GM19397 (cell line): ENCODE data around the gene DCBLD1.
"Not testable (repeated sequence)": the region's sequence is repeated elsewhere in the genome, so short reads cannot be mapped to it uniquely, and the experiment has no call there.

Experiments
- ATAC-seq: cut with Tn5 transposase; IDR thresholded peaks from one replicate; pipeline ENCODE4 v1.9.1; 2021; ENCODE audit warnings: mild to moderate bottlenecking, moderate library complexity; ENCODE audit not compliant: unreplicated experiment

DCBLD1 gene

GRCh38 chr6:117482240-117483003 is at the start of gene DCBLD1:
TSS of gene DCBLD1 (plus strand) at chr6:117482674. CDS start at chr6:117482782, 108 bp downstream.
- peak; percentile 87 for ATAC-seq

GRCh38 chr6:117440706-117441525 is 41.6 kb upstream of the DCBLD1 start:
- ATAC-seq, result no peak

DNA sequence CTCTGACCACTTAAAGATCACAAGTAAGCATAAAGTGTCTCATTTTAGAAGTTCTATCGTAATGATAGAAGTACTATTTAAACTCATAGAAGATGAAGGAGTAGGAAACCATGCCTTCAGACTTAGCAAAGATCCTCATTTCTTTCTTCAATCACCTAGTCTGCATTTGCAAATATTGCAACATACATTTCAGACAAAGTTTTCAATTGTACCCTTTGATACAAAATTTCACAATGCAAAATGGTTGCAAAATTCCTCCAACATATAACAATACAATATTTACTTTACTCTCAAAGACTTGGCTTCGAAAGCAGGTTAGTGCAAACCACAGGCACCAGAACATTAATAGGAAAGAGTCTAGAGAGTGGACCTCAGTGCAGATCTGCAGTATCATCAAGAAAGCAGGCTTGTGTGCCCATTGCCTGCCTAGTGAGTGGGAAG is 40.6 kb upstream of the DCBLD1 start:
- ATAC-seq, result no peak

DNA sequence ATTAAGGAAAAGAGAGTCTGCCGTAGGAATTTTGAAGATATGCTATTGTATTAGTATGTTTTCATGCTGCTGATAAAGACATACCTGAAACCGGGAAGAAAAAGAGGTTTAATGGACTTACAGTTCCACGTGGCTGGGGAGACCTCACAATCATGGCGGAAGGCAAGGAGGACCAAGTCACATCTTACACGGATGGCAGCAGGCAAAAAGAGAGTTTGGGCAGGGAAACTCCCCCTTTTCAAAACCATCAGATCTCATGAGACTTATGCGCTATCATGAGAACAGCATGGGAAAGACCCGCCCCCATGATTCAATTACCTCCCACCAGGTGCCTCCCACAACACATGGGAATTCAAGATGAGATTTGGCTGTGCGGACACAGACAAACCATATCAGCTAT is 40.2 kb upstream of the DCBLD1 start:
- not testable (repeated sequence) for ATAC-seq

DNA sequence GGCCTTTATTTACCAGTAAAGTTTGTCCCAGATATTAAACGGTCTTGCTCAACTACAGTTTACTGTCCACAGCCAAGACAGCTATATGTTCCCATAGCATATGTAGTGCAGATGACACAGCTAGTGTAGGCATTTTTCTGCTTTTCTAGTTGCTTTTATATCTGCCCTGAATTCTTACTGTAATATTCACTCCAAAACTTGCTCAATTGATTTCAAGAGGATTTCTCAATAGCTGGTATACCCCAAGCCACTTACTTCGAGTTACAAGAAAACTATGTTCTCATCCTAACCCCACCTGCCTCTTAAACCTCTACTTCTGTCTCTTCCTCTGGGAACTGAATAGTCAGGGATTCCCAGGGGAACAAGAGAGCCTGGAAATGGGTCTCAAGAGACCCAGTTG is 37.9 kb upstream of the DCBLD1 start:
- no peak for ATAC-seq

DNA sequence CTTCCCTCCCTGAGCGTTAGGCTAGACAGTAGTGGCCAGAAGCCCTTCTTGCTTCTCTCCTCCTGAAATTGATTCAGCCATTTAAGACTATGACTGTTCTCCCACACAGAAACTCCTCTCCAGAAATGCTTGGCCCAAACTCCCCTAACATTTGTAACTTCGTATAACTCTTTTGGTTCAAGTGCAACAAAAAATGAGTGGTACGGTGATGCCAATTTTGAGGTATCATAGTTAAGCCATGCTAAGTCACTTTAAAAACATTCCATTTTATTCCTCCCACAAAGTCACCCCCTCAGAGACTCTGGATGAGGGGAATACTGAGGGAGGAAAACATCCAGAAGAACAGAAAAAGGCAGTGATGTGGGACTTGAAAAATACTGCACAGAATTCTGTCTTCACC is 35.6 kb upstream of the DCBLD1 start:
- no peak for ATAC-seq

DNA sequence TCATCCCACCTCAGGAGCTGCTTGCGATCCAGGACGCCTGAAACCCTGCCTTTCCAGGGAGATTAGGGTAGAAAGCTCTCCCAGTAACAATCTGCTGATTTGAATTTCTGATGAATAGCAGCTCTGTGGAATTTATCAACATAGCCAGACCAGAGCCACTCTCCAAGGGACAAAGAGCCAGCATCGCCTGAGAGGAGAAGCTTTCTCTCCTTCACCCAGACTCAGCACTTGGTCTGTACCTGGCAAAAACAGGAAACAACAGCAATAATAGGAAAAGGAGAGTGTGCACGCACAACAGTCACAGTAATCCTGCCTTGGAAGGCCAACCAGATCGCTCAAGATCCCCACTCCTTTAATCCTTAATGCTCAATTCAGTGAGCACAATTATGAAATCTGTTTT is 34.5 kb upstream of the DCBLD1 start:
- ATAC-seq, result no peak

- no peak for ATAC-seq
These were observed 33.6 kb upstream of the DCBLD1 start for GRCh38 chr6:117448732-117449485.

- no peak for ATAC-seq
These were observed 32.7 kb upstream of the DCBLD1 start for GRCh38 chr6:117449549-117450439.

DNA sequence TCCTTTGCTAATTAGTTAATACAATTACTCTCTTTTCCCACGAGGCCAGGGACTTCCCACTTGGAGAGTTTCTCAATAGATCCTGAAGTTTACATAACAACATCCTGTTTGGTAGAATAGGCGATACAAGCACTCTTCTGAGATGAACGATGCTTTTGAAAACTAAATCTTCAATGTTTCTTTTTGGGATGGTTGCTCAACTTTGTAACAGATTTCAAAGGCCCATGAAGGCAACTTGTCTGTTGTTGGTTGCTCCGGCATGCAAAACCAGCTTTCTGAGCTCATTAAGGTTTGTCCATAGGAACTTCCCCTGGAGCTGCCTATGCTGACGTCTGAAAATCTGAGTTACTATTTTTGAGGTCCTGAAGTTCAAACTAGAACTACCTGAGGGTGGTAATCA is 30.8 kb upstream of the DCBLD1 start:
- no peak for ATAC-seq

- ATAC-seq, result no peak
These were observed 26.2 kb upstream of the DCBLD1 start for GRCh38 chr6:117456250-117456649.

DNA sequence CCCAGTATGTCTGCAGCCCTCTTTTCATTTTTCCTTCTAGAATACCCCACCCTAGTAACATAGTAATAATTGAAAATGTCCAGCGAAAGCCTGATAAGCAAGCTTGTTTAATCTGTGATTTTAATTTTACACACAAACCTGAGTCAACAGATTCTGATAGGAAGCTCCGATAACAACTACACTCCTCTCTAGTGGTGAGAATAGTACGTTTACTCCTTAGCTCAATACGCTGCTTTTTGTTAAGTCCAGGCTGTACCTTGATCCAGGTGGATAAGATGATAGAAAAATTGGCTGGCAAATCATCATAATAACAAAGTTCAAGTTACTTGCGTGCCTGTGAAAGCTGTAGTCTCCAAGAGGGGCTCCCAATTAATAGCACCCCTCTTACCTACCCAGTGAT is 25.5 kb upstream of the DCBLD1 start:
- no peak for ATAC-seq

GRCh38 chr6:117459204-117459944 is 23.1 kb upstream of the DCBLD1 start:
- ATAC-seq, result no peak

GRCh38 chr6:117463762-117464665 is 18.5 kb upstream of the DCBLD1 start:
- ATAC-seq, result no peak

- ATAC-seq, result no peak
These were observed 17.8 kb upstream of the DCBLD1 start for GRCh38 chr6:117464700-117465099.

- no peak for ATAC-seq
These were observed 16.8 kb upstream of the DCBLD1 start for GRCh38 chr6:117465691-117466090.

- ATAC-seq, result no peak
These were observed 14.6 kb upstream of the DCBLD1 start for GRCh38 chr6:117467876-117468275.

GRCh38 chr6:117468527-117468926 is 13.9 kb upstream of the DCBLD1 start:
- ATAC-seq, result not testable (repeated sequence)

DNA sequence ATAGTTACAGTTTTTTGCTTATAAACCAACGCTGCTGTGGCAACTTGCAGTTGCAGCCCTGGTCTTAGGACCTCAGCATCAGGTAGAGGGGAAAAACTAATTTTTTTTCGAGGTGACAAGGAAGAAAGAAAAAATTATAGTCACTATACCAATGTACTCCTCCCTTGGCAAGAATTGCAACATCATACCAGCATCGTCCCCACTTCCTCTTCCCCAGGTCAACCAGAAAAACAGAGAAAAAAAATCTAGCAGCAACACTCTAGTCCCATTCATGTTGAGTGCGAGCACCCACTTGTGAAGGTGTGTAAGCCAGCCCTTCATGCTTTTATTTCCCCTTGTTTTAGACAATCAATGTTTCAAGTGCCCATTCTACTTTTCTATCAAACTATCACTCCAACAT is 13.1 kb upstream of the DCBLD1 start:
- no peak for ATAC-seq
